Measurements from ENCODE around the gene ZKSCAN5. TPM values are rescaled to one million over a fixed set of nuclear protein-coding genes. Genes with fewer than 3 reads are reported as not detected.
"Not testable (repeated sequence)": the region's sequence is repeated elsewhere in the genome, so short reads cannot be mapped to it uniquely, and the experiment has no call there.

The ZKSCAN5 gene
- total RNA-seq, 1 donor from 2014 or later = 7.4 TPM

DNA sequence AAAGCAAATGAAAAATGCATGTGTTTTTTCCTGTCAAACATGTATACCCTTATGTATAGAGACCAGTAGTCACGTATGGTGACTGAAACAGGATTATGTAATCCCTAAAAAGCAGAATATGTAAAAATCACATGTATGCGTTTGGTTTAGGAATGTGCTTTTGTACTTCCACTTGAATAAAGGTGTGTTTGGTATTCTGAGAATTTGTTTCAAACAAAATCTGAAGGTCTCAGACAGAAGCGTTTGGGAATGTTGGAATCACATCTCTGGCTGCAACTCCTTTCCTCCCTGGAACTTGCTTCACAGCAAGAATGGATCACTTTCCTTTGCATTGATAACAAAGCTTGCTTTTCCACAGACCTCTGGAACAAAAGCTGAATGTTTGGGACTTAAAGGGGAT, 71.8 kb downstream of the ZKSCAN5 start:
- Histone ChIP-seq H3K27me3 (no peaks in the 10 kb centered on the region), H3K36me3 (peaks cover 29% of the 10 kb centered on the region), H3K27ac (peak overlapping the region; percentile 30), H3K9me3 (no peaks in the 10 kb centered on the region), H3K4me1 (peaks cover 7% of the 10 kb centered on the region), H3K4me3 (no peak overlapping the region)
- DNase-seq (no peak), ATAC-seq (no peak)
- TF ChIP-seq, protein P1, sequence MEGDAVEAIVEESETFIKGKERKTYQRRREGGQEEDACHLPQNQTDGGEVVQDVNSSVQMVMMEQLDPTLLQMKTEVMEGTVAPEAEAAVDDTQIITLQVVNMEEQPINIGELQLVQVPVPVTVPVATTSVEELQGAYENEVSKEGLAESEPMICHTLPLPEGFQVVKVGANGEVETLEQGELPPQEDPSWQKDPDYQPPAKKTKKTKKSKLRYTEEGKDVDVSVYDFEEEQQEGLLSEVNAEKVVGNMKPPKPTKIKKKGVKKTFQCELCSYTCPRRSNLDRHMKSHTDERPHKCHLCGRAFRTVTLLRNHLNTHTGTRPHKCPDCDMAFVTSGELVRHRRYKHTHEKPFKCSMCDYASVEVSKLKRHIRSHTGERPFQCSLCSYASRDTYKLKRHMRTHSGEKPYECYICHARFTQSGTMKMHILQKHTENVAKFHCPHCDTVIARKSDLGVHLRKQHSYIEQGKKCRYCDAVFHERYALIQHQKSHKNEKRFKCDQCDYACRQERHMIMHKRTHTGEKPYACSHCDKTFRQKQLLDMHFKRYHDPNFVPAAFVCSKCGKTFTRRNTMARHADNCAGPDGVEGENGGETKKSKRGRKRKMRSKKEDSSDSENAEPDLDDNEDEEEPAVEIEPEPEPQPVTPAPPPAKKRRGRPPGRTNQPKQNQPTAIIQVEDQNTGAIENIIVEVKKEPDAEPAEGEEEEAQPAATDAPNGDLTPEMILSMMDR (IDR thresholded peaks at IDR 0.05) = no peak
- intact Hi-C loops (cut with DNase I) = no loop called here

DNA sequence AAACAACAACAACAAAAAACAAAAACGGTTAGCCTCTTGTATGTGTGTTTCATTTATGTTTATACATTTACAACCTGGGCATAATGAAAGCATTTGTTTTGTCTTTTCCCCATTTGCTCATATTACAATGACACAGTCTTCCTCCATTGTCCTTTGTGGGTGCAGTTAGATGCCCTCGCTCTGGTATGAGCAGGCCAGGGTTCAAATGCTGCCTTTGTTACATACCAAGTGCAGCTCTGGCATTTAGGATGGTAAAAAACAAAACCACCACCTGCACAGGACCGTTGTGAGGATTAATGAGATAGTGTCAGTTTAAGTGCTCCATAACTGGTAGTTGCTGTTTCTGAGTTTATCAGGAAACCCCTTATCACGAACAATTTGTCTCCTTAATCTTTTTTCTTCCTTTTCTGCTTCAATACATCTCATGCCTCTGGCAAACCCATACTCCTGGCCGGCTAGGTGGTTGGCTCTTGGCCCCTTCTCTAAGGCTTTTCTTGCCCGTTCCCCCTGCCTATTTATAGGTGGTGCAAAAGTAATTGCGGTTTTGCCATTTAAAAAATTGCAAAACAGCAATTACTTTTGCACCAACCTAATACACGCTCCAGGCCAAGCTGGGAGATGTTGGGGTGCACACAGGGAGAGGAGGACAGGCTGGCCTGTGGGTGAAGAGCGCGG, 75.0 kb downstream of the ZKSCAN5 start:
- Histone ChIP-seq H3K9me3 (no peaks in the 10 kb centered on the region), H3K27me3 (no peaks in the 10 kb centered on the region), H3K4me1 (peaks cover 7% of the 10 kb centered on the region), H3K4me3 (peak overlapping the region; percentile 61), H3K36me3 (no peaks in the 10 kb centered on the region), H3K27ac (peak overlapping the region; percentile 55)
- intact Hi-C loops (cut with DNase I) = no loop called here
- TF ChIP-seq, protein P1 (IDR thresholded peaks at IDR 0.05) = no peak
- no peak for DNase-seq
- ATAC-seq = no peak

DNA sequence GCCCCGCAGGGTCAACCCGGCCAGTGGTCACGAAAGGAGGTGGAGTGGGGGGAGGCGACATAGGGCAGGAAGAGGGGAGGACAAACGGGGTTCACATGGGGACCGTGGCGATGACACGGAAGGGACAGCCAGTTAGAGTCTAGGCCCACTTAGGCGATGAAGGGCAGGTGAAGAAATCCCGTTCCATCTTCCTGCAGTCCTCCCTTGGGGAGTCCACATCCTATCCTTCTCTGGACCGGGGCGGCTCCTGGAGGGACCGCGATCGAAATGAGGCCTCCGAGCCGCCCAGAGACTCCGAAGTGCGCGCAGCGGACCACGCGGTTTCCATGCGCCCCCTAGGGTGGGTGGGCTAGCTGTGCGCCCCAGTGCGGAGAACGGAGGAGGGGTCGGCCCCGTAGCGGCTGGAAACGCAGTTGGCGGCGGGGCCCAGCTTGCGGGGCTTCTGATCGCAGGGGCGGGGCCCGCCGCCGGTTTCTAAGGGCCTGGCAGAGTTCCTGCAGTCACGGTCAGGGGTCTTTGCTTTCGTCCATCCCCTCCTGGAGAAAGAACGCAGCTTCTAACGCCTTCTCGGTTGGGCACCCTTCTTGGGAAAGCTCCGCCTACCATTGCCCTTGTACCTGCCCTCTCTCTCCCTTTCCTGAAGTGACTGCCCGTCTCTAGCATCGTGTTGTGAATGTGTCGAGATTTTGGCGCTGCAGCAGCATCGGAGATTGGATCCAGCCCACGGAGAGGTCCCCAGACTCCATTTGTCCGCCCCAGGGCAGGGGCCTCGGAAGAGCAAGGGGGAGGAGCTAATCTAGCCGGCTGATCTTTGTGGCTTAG, 75.7 kb downstream of the ZKSCAN5 start:
- Histone ChIP-seq H3K27ac (peak overlapping the region; percentile 55), H3K36me3 (no peaks in the 10 kb centered on the region), H3K4me3 (peak overlapping the region; percentile 61), H3K27me3 (no peaks in the 10 kb centered on the region), H3K9me3 (no peaks in the 10 kb centered on the region), H3K4me1 (peaks cover 7% of the 10 kb centered on the region)
- TF ChIP-seq, protein P1 (IDR thresholded peaks at IDR 0.05) = peak; percentile 40
- ATAC-seq (peak; percentile 77), DNase-seq (peak; percentile 71)
- intact Hi-C loops (cut with DNase I) = no loop called here

DNA sequence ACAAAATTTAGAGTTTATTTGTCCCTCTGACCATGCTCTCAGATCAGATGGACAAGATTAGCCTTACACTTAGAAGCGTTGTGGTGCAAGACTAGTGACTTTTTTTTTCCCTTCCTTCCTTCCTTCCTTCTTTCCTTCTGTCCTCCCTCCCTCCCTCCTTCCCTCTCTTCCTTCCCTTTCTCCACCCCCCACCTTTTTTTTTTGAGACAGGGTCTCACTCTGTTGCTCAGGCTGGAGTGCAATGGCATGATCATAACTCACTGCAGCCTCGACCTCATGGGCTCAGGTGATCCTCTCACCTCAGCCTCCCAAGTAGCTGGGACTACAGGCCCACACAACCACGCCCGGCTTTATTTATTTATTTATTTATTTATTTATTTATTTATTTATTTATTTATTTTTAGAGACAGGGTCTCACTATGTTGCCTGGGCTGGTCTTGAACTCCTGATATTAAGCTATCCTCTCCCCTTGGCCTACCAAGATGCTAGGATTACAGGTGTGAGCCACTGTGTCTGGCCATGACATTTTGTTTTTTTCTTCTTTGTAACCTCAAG, 76.4 kb downstream of the ZKSCAN5 start:
- DNase-seq; H3K4me1 ChIP-seq; ATAC-seq; H3K36me3 ChIP-seq; intact Hi-C loops (cut with DNase I); H3K27me3 ChIP-seq; H3K9me3 ChIP-seq: not testable (repeated sequence)
- H3K27ac ChIP-seq = peak overlapping the region; percentile 55
- peak overlapping the region; percentile 61 for H3K4me3 ChIP-seq

Other genes starting within 250 kb of the ZKSCAN5 start
- not detected for gene MYH16, start 231.8 kb upstream of the ZKSCAN5 start, total RNA-seq
- 137 TPM for gene ARPC1A, start 178.8 kb upstream of the ZKSCAN5 start, total RNA-seq
- gene ARPC1B, start 129.9 kb upstream of the ZKSCAN5 start, total RNA-seq = 219 TPM
- gene PDAP1, start 96.1 kb upstream of the ZKSCAN5 start, total RNA-seq = 76.4 TPM
- gene BUD31, start 95.7 kb upstream of the ZKSCAN5 start, total RNA-seq = 72.0 TPM
- gene PTCD1, start 65.9 kb upstream of the ZKSCAN5 start, total RNA-seq = 7.5 TPM
- gene CPSF4, start 65.7 kb upstream of the ZKSCAN5 start, total RNA-seq = 26.9 TPM
- gene ATP5MF, start 38.5 kb upstream of the ZKSCAN5 start, total RNA-seq = 231 TPM
- gene ZNF789, start 31.8 kb upstream of the ZKSCAN5 start, total RNA-seq = 9.6 TPM
- gene ZNF394, start 4.4 kb upstream of the ZKSCAN5 start, total RNA-seq = 34.5 TPM
- 4.9 TPM for gene FAM200A, start 47.5 kb downstream of the ZKSCAN5 start, total RNA-seq
- gene ZNF655, start 54.0 kb downstream of the ZKSCAN5 start, total RNA-seq = 63.1 TPM
- 1.0 TPM for gene TMEM225B, start 93.6 kb downstream of the ZKSCAN5 start, total RNA-seq
- gene ZSCAN25, start 112.3 kb downstream of the ZKSCAN5 start, total RNA-seq = 18.3 TPM
- gene CYP3A5, start 175.3 kb downstream of the ZKSCAN5 start, total RNA-seq = 15.1 TPM
- gene CYP3A7, start 230.5 kb downstream of the ZKSCAN5 start, total RNA-seq = 1.6 TPM